Activated CD4-positive, alpha-beta T cell treated with anti-CD3 and anti-CD28 coated beads for 48 hours (primary cell): ENCODE data around the gene TMEM253.

Source experiments
- DNase-seq: peaks from one replicate; pipeline ENCODE4 v3.0.0-alpha.2; 2020

The TMEM253 gene

DNA sequence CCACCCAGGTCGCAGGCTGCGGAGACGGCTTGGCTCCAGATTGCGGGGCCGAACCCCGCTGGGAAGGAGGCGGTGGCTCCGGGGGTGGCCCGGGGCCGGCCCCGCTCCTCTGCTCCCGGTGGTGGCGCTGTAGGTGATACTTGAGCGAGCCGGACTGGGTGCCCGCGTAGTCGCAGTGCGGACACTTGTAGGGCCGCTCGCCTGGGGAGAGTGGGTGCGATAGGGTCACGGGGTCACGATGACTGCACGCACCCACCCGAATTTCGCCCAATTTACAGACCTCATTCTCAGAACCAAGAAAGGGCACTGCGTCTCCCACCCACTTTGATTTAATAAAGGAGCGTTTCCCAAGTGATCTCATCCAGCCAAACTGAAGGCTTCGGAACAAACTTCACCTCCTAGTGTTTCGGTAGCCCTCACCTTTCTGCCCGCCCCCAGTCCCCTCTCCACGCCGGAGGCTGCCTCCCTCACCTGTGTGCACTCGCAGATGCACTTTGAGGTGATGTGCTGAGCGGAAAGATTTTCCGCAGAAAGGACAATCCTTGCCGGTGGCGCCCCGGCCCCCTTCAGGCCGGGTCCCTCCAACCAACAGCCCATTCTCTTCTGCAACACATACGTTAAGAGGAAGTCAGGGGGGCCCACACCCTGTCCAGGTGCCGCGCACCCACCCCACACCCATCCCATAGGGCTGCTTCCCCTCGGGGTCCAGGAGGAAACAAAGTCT, 9.8 kb upstream of the TMEM253 start:
- DNase-seq: no peak

DNA sequence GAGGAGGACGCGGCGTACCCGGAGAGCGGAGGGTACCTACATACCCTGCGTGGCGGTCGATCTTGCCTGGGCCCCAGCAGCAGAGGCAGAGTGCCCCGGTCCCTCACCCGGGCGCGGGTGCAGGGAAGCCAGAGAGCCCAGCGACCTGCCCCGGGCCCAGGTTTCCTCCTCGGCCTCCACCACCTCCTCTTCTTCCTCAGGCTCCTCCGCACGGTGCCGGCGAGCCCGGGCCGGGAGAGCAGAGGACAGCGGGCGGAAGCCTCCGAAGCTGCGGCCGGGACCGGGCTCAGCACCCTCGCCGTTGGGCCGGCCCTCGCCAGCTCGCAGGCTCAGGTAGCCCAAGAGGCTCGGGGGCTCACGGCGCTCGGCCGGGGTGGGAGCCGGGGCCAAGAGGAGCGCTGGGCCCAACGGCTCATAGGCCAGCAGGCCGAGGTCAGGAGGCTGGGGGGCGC, 9.0 kb upstream of the TMEM253 start:
- DNase-seq: no peak

DNA sequence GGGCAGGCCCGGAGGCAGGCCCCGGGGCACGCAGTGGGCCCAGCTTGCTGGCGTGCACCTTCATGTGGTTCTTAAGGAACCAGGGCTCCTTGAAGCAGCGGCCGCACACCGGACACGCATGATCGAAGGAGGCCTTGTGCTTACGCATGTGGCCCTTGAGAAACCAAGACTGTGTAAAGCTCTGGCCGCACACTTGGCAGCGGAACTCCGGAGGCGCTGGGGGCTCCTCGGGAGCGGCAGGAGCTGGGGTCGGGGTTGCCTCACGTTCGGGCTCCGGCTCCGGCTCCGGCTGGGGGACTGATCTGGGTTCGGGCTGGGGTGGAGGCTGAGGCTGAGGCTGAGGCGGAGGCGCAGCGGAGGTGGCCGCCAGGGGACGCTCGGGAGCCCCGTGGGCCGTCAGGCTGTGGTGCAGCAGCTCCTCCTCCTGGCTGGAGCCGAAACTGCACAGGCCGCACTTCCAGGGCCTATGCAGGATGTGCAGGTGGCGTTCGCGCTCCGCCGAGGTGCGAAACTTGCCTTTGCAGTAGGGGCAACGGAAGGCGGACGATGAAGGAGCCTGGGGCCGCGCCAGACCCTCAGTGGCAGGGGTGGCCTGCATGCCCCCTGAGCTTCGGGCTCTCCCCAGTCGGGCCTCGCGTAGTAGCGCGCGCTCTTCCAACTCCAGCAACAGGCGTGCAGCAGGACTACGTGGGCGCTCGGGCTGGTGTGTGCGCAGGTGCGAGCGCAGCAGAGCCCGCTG, 8.4 kb upstream of the TMEM253 start:
- DNase-seq: peak; percentile 95

DNA sequence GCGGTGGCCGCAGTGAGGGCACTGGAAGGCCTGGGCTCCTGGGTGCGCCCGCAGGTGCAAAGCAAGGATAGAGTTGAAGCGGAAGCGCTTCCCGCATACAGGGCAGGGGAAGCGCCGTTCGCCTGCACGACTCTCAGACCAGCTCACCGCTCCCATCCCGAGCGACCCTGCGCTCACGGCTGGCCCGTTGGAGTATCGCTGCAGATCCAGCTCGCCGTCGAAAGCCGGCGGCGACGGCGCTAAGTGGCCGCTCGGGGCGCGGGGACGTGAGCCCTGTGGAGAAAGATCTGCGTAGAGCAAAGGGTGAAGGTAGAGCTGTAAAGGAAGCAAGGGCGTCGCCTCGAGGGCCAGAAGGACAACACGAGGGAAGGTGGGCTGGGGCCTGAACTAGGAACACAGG, 7.8 kb upstream of the TMEM253 start:
- no peak for DNase-seq

DNA sequence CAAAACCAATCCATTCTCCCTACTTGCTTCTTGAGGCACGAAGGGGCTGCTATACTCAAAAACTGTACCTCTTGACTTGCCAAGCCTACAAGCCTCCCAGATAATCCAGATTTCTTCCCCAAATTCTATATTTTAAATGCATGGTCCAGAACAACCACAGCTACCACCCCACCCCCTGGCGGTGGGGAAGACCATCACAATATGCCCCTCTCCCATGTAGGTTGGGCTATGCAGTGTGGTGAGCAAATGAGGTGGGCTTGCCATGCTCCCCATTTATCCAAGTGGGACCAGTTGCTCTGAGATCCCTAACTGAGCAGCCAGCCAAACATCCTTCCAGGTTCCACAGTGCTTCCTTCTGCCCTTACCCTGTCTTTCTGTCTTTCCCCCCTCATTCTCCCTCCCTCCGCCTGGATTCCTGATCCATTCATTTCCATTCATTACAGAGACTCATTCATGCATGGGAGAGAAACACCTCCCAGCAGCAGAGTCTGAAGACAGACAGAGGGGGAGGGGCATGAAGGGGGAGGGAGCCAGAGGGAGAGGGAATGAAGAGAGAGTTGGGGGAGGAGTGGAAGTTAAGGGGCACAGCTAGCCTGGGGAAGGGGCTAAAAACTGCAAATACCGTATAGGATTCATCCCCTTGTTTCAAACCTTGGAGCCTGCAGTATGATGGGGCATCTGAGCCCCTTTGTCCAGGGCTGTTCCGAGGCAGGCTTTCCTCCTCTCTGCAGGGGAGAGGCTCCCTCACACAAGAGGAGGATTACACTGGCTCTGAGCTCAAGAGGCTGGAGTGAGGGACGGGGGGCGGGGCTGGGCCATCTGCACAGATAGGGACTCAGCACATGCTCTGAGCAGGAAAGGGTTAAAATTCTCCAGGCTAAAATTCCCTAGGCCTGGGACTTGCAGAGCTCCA, 6.8 kb upstream of the TMEM253 start:
- DNase-seq: no peak

DNA sequence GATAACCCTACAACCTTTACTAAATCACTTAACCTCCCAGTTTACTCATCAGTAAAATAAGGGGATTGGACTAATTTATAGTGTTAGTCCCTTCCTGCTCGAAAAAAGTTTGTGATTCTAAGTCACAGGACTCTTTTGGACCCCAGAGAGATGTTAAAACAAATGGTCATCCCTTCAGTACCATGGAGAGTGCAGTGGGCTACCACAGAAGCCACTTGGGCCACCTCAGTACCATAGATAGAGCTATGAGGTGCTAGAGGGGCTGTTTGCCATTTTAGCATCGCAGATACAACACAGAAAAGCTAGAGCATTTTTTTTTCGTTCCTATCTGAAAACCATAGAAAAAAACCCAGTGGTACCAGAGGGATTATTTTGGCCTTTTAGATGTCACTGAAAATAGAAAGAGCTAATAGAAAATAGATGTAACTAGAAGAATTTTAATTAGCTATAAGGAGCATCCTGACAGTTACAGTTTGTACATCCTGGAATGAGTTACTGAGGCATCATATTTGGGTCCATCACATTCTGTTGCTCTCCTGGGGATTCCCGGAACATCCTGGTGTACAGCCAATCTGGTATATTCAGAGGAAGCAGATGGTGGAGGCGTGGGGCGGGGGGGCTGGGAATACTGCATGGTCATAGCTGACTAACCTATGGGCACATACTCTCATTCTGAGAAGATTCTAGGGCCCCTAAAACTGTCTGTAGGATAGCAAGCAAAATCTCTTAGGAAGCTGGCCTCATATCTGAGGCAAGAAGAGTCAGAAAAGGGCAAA, 5.2 kb upstream of the TMEM253 start:
- DNase-seq: no peak

DNA sequence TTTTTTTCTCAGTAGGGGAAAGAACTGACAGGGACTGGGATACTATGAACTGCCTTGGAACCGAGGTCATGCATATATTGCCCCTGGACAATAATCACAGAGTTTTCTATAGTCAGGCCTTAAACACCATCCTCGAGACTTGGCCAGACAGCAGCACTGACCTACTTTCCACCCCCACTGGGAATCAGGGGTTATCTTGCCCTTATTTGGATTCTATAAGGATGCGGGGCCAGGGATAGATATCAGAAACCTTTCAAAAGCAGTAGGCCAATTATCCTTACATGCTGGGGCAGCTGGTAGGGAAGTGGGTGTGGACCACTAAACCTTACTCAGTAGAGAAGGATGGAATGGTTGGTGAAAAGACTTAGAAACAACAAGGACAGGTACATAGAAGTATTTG, 4.4 kb upstream of the TMEM253 start:
- DNase-seq: no peak

DNA sequence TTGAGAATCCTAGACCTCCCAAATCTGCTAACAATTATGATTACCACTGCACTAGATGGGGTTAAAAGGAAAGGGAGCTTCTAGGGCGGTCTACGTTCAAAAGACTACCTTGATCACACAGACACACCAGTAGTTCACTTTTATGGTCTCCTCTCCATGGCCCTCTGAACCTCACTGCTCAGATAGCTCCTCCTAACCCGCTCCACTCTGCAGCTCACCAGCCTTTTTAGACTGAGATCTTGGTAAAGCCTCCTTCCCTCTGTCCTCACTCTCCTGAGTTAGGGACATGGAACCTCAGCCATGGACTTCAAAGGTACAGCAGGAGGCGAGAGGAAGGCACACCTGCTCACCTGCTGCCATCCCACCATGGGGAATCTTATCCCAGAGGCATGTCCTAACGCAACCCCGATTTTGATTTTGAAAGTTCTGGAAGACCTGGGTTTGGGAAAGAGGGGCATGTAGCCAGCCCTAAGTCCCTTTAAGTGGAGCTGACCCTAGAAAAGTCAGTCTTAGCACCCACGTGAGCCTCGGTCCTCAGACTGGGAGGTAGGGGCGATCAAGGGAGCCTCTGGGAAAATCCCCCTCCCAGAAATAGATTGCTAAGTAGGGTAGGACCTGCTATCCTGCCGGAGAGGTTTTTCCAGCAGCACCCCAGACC, 3.8 kb upstream of the TMEM253 start:
- no peak for DNase-seq

DNA sequence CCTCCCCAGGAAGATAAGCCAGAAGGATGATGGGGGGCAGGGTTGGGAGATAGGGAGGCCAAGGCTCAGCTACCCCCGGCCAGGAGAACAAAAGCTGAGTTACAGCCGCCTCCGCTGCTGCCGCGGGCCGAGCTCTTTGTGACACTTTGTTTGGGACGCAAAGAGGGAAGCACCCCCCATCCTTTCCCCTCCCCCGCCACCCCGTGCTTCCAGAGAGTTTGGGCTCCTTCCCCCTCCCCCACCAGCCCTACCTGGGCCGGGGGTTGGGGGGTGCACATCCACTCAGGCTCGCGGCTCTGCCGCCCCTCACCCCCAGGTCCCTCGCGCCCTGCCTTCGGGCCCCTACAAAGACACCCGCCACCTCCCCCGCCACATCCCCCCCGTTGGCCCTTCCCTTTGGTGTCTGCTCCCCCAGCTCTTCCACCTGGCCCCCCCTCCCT, 3.2 kb upstream of the TMEM253 start:
- DNase-seq: peak; percentile 21

DNA sequence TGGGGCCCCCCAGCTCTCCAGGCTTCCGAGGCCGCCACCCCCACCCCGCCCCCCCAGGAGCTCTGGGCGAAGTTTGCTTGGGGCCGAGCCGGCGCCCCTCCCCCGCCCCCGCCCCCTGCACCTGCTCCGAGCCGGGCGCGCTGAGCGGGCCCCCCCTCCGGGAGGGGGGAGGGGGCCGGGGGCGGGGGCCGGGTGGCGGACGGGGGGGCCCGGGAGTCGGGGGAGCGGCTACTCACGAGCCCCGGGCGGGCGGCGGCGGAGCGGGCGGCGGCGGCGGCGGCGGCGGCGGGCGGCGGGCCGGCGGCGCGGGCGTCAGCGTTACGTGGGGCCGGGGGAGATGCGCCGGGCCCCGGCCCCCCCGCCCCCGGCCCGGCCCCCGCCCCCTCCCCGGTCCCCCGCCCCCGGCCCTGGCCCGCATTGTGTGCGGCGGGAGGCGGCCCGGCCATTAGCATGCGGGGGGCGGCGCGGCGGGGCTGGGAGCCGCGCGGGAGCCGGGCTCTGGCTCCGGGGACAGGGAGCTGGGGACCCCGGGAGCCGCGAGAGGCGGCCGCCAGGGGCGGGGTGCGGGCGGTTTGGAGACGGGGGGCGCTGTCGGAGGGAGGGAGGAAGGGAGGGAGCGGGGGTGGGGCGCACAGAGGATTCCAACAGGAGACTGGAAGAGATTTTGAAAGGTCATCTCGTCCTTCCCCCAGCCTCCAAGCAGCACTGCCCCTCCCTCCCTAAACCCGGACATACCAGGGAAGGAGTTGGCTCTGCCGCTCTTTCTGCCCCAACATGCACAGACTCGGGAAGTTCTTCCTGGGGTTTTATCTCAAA, 2.6 kb upstream of the TMEM253 start, which contains the start of gene ZNF219:
ZNF219 (minus strand) TSS at position 580 of the 816 bp plus-strand sequence. CDS start 5,064 bp downstream, outside the sequence.
- peak; percentile 19 for DNase-seq

DNA sequence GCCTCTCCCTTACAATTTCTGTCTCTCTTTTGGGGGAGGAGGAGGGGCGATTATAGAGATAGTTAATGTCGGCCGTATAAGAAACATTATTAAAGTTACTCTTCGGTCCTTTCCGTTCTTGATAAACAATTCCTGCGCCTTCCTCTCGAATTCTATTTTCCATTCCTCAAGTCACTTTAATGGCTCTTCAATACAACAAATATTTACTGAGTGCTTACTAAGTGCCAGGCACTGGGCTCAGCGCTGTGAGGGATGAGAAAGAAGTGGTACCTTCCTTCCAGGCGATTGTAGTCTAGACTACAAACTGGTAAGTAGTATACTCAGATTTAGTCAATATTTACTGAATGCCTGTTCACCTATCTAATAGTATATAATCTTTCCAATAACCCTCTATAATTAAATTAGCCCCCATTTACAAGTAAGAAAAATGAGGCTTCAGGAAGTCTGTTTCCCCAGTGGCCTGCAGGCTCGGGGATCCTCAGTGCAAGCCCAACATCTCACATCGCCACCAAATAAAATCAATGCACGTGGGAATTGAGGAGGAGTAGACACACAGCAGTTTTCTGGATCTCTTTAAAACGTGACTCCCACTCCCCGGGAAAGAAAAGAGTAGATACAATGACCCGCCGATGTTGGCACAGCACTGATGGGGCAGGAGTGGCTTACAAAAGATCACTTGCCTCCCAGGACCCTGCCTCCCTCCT, 1.8 kb upstream of the TMEM253 start:
- no peak for DNase-seq

DNA sequence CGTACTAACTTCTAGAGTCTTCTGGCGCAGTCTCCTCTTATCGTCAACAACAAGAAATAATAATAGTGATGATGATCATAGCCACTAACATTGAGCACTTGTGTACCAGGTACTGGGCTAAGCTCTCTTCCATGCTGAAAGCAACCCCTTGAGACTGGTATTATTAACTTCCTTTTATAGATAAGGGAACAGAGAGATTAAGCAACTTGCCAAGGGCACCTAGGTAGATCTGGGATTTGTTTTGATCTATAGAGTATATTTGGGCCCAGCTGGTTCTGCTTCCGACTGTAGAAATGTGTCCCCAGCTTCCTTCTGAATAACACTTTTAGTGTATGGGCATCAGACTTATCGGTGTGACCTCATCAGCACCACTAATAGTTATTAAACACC, 1.3 kb upstream of the TMEM253 start:
- DNase-seq: no peak

DNA sequence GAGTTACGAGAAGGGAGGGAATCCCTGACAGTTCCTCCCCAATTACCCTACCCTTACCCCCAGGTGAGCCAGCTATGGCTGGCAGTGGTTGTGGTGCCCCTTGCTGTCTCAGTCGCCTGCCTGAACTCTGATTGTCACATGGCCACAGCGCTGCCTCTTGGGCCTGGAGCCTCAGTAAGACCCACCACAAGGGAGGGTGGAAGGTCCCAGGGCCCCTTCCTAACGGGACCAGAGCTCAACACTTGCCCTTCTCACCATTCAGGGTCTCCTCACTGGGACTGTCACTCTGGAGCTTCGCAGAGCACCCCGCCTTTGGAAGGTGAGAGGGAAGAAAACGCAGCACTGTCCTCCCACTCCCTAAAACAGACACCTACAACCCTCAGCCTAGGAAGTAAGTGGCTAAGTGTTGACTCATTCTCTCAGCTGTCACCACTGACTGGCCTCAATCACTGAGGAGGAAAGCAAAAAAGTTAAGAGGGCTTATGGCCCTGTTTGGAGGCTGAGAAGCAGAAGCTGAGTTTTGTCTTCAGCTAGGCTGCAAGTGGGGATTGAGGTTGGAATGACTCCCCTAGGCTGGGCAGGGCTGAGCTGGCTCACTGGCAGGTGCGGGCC, 1.0 kb downstream of the TMEM253 start:
- no peak for DNase-seq

DNA sequence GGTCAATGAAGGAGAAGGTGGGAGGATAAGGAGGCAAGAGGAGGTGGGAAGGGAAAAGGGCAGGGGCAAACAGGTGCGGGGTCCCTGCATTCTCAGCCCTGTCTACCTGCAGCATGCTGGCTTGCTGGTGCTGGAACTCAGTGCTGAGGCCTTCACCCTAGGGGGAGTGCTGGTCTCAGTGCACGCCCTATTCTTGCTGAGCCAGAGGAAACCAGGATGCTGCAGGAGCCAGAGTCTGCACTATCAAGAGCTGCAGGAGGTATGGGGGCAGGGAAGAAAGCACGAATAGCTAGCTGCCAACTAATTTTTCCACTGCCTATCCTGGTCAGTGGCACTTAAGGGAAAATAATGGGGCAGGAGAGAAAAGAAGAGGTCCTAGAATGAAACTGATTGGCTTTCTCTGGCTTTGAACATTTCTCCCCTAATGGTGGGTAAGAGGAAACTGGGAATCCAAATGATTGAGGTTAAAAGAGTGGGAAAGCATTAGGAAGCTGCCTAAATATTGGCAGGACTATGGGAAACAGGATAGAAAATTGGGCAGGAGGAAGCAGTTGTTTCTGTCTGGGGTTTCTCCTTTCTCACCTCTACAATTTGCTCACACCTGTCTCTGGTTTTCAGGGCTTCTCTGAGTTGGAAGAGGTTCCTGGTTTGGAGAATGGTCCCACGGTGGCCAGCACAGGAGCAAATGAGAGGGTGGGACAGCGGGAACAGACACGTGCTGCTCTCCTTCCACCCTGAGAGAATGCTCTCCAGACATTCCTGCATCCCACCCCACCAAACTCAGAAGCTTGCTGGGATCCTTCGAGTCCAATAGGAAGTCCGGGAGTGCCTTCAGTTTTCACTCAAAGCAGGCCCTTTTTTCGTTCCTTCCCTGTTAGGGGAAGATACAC, 1.9 kb downstream of the TMEM253 start:
- no peak for DNase-seq

DNA sequence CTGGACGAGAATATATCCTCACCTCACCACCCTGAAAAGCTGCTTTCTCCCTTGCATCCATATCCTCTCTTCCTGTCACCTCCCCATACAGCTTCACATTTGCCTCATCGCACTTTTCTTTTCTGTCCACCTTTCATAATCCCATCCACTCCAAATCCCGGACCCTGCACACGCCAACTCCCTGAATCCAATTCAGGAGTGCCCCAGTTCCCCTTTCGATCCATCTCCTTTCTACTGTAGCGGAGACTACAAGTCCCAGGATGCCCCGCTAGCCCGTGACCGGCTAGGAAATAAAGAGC, 2.5 kb downstream of the TMEM253 start:
- DNase-seq: no peak

DNA sequence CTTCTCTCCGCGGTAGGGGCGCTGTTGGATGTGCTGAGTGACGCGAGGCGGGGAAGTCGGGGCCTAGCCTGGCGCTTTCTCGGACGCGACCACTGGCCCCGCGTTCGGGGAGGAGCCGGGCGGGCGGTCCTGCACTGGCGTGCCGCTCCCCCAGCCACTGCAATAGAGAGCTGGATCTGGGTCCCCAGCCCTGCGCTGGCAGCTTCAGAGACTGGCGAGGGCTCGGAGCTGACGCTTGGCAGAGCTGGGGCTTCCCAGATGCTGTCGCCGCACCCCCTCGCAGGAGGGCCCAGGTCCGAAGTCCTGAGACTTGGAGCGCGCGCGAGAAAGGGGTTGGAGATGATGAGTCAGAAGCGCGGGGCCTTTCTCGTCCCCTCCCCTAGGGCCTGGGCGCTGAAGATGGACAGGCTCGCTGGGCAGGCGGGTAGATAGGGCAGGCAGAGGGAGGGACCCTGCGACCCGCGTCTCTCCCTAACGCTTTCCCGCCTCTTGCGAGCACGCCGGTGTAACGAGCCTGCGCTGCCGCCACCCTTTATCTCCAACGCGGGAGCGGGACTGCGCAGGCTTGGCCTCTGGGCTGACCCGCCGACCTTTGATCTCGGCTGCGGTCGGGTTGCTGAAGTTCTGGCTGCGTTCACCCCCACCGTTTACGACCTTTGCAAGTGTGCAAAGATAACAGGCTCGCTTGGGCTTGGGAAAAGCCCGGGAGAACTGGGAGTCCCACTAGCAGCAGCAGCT, 3.0 kb downstream of the TMEM253 start:
- DNase-seq: peak; percentile 96

DNA sequence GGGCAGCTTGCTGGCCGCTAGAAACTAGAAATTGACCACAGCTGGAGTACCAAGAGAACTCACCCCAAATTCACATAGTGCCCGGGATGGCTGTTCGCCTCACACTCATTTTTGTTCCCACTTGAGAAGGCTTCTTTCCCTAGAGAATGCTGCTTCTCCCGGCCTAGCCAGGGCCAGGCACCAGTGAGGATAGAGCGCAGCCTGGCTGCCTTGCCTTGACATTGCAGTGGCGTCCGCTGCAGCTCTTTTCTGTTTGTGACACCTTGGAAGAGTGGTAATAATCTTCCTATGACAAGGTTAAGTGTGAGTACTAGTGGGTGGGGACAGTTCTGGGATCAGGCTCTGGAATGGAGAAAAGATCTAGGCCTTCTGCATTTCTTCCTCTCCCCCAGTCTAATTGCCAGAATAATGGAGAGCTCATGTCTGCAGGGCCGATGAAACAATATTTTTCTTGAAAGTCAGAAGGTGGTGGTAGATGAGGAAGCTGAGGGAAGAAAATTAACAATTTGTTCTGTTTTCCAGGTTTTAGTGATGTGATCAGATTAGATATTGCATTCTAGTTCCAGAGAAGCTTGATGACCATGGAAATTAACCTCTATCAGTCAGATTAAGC, 3.7 kb downstream of the TMEM253 start:
- DNase-seq: peak; percentile 76

DNA sequence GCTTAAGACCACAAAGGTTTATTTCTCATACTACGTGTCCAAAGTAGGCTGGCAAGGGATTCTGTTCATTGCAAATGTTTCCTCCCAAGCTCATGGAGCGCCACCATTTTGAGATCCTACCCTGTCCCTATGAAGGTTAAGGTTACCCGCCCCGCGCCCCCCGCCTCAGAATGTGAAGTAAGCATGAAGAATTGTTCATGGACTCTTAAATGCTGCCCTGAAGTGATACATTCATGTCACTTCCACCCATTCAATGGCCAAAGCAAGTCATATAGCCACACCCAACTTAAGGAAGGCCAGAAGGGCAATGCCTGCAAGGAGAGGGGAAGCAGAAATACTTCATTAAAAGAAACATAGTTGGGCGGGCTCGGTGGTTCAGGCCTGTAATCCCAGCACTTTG, 4.2 kb downstream of the TMEM253 start:
- DNase-seq: no peak
